NCI-H82 treated with DMSO at 0.1 percent for 48 hours (cell line): ENCODE measurements around the gene PAK1.
A peak's percentile ranks its signal among the peaks of the same experiment; 100 is the strongest.

Experiments
- DNase-seq: peaks from one replicate; lab custom pipeline; 2025; ENCODE audit not compliant: unreplicated experiment; lab: John Stamatoyannopoulos, UW

PAK1 gene

DNA sequence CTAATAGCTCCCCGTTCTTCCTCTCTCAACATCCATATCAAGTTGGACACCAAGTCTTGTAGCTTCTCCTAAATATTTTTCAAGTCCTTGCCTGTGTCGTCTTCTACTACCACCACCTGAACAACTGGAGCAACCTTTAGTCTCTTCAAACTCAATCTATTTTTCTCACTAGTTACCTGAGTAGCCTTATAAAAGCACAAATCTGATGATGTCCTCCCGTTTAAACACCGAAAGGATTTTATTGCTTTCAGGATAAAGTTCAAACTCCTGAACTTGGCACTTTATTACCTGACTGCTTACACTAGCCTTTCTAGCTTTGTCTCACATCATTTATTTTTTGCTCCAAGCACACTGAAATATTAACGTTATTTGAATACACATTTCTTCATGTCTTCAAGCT is 1.3 kb upstream of the PAK1 start:
- DNase-seq: no peak

DNA sequence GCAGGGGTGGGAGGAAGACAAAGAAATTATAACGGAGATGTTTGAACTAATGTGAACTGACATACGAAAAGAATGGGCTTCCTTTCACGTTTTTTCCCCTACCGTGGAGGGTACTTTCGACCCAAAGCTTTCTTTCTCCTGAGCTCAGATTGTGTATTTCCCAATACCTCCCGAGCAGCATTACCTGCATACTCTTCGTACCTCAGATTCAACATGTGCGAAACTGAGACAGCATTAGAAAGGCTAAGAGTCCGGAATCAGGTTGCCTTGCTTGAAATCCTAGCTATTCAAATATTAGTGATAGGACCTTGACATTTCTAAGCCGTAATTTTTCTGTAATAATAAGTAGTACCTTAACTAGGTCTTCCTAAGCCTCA is 778 bp upstream of the PAK1 start:
- DNase-seq: no peak

DNA sequence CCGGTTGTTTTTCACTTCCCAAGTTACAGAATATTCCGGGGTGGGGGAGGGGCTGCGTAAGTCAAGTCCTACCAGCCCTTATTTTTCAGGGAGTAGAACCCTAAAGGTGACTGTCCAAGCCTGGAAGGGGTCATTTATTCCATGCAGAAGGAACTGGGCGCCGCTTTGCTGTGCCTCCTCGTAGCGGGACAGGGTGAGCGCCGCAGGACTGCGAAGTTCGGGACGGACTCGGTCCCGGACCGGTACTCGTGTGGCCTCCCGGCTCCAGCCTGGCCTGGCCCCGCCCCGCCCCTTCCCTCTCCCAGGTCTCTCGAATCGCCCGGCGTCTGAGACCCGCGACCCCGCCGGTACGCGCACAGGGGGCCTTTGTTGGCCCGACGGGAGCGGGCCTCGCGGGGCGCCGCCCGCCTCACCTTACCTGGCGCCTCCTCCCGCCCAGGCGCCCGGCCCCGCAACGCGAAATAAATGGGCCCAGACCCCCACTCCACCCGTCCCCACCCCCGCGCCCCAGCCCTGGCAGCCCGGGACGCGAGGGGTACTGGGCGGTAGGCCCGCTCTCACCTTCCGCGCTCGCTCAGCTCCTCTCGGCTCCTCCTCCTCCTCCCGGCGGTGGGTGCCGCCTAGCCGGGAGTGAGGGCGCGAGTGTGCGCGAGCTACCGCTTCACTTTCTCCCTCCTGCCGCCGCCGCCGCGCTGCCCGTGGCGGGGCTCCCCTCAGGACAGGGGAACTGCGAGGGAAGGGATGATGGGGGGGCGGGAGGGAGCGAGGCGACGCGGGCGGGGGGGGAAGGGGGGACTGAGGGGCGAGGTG is 698 bp downstream of the PAK1 start:
- DNase-seq: no peak

DNA sequence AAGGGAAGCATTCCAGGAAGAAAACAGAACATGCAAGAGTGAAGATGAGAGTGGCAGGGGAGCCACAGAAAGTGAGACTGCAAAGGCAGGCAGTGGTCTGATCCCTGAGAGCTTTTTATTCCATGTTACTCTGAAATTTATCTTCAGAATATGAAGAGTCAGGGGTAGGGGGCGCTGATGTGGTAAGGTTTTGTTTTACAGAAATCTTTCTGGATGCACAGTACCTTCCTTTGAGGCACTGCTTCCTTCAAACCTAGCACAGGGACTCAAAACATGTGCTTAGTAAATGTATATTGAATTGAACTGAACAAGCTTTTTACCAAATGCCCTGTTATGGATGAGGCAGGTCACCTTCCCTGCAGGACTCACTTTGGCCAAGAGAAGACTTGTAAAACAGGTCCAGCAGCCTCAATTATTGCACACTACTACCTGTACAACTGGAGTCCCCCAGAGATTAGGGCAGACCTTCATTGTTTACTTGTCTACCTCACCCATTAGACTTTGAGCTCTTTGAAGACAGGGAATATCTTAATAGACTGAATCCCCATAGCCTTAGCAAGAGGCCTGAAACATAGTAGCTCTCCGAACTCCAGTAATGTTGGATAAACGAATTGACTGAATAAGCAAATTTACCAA is 2.2 kb downstream of the PAK1 start:
- peak; percentile 8 for DNase-seq

DNA sequence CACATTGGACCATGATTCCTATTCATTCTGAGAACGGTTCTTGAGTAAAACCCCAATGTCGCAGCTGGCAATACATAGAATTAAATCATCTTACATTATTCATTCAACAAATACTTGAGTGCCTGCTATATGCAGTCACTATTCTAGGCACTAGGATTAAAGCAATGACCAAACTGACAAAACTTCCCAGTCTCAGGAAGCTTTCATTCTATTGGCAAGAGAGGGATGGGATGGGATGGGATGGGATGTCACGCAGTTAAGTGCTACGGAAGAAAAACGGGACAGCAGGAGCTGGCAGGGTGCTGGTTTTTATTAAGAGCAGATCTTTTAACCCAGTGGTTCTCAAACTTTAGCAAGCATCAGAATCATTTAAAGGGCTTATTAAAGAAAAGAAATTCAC is 2.9 kb downstream of the PAK1 start:
- no peak for DNase-seq

DNA sequence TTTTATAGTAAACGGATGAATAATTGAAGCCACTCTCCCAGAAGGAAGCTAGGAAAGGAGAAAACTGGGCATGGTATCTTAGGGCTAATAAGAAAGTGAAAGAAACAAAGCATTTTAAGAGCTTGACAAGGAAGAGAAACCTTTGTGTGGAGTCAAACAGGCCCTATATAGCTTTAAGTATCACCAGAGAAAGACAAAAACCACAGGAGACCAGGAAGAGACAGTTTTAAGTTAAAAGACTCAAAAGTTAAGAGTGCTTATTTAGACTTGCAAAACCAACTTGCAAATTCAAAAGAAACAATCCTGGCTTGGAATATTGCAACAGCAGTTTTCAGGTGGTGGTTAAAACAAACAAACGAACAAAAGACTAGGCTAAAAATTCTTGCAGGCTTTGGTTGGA is 3.4 kb downstream of the PAK1 start:
- DNase-seq: no peak

DNA sequence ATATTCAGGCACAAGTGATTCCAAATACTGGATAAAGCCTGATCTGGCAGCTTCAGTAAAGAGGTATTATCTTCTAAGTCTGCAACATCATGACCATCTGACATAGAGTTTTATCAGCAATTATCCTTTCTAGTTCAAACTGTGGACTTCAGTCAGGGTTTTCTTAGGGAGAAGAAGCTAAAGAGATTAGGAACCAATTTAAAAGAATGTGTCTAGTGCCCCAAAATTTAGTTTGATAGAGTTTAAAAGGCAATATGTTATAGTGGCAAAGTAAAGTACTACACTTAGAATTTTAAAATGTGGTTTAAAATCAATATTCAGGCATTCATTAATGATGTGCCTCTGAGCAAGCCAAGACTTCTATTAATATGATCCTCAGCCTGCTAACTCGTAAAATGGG is 5.4 kb downstream of the PAK1 start:
- DNase-seq: peak; percentile 74

DNA sequence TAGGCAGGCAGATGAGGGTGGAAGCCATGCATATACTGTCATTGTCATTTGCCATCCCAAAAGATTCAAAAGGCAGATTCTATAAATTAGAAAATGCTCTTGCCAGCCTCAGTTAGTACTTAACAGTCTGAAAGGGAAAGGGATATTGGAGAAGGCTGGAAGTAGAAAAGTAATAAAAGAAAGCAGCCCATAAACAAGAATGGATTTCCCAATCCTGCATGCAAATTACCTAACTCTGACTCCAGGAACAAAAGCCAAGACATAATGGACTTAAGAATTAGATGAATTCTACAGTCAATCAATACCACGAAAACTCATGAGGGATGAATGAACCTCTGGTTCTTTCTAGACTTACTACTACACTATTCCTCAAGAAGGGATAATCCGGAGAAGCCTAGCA is 5.9 kb downstream of the PAK1 start:
- no peak for DNase-seq

DNA sequence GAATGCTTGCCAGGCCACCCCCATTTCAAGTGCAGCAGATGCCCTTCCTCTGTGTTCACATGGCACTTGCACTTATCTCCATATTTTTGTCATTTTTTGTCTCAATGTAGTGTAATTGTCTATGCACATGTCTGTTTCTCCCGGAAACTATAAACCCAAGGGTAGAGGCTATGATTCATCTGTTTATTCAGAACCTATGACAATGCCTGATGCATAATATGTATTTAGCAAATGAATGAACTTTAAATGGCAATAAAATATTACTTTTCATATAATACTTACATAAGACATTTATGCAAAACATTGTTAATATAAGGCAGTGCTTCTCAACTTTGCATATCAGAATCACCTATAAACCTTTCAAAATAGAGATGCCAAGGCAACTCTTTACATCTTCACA is 6.7 kb downstream of the PAK1 start:
- DNase-seq: no peak

DNA sequence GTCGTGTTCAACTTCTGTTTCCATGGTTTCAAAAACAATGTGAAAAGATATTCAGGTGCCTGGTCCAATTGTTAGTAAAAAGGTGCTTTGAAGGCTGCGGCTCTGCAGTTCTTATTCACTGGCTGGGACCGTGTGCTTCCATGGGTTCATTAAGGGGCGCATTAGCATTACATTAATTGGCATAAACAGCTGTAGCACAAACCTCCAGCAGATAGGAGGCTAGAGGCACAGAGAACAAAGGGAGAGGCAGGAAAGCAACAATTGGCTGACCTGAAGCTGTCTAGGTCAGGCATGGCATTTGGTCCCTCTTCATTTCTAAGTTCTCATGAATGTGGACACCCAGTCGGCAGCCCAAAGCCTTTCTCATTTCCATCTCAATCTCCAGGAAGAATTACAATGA is 16.6 kb downstream of the PAK1 start:
- no peak for DNase-seq

DNA sequence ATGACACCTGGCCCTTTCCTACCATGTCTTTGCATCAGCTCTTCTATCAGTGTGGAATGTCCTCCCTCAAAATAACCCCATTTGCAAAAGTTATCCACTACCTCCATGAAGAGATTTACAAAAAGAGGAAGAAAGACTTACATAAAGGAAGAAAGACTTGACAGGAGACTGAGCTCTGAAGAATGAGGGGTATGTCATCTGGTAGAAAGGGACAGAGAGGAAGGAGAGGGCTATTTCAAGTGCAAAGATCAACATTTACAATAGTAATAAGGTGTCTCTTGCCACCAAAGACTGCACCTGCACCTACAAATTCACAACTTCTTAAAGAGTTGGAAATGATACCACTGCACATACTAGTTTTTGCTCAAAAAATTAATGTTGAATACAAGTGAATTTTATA is 18.2 kb downstream of the PAK1 start:
- no peak for DNase-seq

DNA sequence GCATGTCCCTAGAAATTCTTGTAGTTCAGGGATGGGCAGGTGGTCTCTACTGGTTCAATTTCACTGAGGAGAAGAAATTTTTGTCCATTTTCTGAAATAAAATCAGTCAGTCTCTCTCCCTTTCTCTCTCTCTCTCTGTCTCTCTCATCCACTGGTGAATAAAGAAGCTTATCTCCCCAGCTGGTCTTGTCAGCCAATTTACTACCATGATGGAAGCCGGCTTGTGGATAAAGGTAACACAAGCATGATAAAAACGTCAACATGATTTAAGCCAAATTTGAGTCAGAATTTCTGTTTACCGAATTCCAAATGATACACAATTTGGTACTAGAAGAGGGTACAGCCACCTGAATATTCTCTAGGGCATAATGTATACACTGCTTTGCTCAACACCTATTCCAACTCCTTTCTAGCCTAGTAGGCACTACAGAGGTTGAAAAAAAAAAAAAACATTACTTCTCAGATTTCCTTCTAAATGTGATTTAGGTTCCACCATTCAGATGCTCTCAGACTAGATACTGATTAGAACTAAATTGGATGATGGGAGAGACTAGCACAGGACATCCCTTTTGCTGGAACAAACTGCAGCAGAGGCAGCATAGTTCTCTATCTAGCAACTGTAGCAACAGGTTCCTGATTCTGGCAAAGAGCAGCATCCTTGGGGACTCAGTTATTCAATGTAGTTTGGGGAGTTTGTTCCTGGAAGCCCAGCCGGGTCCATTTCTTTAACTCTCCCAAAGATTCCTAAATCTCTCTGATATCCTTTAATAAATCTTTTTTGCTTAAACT is 18.8 kb downstream of the PAK1 start:
- DNase-seq: peak; percentile 67

DNA sequence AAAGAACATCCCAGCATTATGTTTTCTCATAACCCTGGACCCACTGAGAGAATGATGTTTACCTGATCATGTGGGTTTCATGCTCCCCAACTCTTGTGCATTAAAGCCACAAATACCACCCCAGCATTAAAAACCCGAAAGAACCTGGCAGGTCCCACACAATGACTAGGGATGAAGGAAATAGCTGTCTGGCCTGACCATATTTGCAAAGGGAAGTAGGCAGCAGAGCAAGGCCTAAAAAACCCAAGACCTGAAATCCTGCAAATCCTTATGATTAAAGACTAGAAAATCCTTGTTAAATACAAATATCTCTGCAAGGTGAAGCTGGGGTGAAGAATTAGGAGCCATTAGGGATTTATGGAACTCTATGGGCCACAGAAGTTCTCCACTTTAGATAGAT is 23.7 kb downstream of the PAK1 start:
- DNase-seq: no peak

DNA sequence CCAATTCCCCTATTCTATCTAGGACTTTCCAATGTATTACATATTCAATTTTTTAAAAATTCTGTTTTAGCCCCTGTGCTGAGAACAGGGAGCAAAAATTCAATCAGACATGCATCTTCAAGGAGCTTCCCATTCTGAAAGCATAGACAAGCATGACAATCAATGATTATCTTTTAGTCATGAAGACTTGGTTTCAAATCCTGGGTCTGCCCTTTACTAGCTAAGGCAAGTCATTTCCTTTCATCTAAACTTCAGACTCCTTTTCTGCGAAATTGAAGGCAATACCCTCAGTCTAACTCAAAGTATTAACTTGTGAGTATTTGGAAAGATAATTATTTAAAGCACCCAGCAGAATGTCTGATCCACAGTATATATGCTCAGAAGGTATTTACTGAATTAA is 24.1 kb downstream of the PAK1 start:
- no peak for DNase-seq

DNA sequence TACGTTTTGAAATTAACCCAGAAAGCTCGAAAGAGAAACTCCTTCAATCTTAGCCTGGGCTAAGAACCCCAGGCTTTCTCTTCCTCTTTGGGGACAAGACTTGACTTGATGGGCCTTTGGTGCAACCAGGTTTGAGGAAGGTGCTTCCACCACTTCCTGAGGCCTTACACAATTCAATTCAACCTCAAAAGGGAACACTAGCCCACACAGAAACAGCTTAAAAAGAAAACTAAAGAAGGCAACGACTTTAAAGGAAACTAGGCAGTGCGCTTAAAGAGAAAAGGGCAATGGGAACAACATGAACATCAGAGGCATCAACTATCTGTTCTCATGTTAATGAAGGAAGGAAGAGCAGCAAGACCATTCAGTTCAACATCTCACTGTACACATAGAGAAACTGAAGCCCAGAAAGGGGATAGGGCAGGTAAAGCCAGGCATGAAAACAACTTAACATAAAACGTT is 24.8 kb downstream of the PAK1 start:
- DNase-seq: no peak

DNA sequence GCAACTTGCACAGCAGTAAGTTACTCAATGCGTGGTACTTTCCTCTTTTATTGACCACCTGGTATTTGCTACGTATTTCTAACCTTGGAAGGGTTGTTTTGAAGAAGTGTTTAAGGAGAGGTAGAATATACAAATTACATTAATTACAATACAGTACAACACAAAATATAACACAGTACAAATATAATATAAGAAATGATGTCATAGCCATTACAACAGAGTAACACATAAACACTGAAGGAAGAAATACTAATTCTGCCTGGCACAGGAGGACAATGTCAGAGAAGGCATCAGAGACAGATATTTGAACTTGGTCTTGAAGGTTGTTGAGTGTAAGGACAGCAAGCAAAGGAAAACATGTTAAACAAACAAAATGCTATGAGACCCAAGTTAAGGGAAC is 25.6 kb downstream of the PAK1 start:
- DNase-seq: no peak

DNA sequence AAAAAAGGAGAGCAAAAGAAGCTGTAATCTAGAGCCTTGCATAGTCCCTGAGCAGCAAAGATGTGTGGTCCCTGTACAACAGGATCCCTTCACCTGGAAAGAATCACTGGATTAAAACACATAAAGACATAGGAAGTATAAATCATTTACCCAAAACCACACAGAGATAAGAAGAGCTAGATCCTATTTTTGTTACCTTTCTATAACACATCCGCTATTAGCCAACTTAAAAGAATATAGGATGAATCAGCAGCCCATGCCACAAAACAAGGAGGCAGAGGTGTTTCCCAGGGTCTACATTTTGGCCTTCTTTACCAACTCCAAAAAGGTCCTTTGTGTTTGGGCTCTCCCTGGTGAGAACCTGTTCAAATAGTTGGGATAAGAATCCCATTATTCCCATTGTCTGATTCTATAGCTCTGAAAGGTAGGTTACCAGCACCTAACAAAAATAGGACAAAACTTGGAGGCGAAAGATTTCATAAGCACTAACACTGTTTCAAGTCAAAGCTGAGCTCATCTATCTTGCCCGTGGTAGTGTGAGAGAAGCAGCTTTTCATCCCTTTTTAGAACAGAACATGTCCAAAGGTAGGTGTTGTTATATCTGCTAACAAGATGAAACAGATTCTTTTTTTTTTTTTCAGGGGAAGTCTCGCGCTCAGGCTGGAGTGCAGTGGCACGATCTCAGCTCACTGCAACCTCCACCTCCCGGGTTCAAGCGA is 26.8 kb downstream of the PAK1 start:
- DNase-seq: no peak

DNA sequence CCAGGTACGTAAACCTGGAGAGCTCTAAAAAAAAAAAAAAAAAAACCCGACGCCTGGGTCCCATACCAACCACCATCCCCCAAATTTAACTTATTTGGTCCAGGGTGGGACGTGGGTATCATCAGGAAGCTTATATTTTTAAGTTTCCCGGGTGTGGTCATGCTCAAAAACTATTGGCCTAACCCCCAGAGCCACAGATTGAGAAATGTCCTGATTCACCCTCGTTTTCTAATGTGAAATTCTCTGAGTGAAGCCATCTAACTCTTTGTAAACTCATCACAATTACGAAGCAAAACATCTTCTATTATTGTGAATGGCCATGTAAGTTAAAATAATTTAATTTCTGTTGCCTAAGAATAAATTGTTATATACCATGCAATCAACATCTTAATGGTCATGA is 29.6 kb downstream of the PAK1 start:
- DNase-seq: no peak

DNA sequence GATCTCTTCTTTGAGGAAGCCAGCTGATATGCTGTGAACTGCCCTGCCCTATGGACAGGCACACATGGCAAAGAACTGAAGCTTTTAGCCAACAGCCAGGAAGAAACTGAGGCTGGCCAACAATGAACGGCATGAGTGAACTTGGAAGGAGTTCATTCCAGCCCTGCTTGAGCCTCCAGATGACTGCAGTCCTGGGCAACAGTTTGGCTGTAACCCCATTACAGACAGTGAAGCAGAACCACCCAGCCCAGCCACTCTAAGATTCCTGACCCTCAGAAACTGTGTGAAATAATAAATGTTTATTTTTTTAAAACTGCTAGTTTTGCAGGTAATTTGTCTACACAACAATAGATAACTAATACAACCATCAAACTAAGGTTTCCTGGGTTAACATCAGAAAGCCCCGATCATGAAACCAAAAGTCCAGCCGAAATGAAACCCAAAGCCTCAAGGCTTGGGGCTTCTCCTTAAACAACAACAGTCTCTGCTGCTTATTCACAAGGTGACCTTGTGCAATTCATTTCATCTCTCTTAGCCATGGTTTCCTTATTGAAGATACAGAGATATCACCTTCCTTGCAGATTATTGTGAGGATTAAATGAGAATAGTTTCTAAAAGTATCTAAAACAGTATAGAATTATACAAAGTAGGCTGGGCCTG is 31.4 kb downstream of the PAK1 start:
- no peak for DNase-seq

DNA sequence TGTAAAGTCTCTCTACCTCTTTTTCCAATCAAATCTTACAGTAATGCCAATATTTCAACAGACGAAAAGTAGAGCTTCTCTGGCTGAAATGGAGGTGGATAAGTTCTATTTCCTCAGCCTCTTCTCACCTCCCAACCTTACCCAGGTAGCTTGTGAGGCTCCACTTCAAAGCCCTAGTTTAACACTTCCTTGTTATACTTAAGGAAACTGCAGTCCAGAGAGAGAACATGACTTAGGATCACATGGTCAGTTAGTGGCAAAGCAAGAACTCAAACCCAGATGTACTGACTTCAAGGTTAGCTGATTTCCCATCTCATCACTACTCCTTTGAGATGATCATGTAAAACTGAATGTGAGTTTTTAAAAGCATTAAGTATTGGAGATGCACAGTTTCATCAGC is 32.5 kb downstream of the PAK1 start:
- no peak for DNase-seq

DNA sequence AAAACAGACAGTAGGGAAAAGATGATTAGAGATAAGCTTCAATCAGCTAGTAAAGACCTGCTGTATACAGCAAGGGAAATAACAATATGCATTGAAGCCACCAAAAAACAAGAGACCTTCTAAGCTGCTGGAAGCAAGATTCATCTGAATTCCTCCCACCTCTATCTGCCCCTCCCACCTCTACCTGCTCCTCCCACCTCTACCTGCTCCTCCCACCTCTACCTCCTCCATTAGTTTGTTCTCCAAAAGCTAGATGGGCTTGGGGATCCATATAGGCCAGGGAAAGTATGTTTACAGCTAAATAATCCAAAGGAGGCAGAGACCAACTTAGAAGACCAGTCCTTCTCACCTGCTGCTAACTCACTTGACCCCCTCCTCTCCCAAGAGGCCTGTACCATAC is 33.2 kb downstream of the PAK1 start:
- DNase-seq: no peak
